HL-60 (cell line): ENCODE data around the gene FAM83G.

Source experiments
- CTCF ChIP-seq: IDR thresholded peaks from one replicate; pipeline ENCODE4 v1.5.1; 2011; ENCODE audit warnings: low read length, control low read depth, inconsistent platforms; ENCODE audit not compliant: insufficient read depth
- REST ChIP-seq: IDR thresholded peaks from 2 replicates; pipeline ENCODE4 v1.6.1; 2012; ENCODE audit warnings: low read depth; ENCODE audit not compliant: insufficient replicate concordance

GRCh38 chr17:18949566-18949965 is 55.0 kb downstream of the FAM83G start:
- no peak for TF ChIP-seq CTCF
- no peak for TF ChIP-seq REST
